ENCODE measurements around the gene PARM1.

The PARM1 gene

DNA sequence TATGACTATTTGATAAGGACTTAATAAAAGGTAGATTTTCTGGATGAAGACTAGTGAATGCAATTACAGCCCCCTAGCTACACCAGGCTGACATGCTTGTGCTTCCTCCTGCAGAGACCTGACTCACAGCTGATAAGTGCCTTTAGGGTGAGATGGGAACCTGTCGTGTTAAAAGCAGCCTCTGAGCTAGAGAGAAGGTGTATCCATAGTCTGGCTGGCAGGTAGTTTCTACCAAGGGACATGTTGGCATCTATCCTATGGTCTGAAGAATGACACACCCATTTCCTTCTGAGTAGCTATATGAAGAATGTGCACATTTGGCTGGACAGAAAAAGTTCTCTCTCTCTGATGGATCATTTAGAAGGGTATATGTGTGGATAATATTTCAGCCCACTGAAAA is 64.1 kb downstream of the PARM1 start:
- DNase-seq = no peak

DNA sequence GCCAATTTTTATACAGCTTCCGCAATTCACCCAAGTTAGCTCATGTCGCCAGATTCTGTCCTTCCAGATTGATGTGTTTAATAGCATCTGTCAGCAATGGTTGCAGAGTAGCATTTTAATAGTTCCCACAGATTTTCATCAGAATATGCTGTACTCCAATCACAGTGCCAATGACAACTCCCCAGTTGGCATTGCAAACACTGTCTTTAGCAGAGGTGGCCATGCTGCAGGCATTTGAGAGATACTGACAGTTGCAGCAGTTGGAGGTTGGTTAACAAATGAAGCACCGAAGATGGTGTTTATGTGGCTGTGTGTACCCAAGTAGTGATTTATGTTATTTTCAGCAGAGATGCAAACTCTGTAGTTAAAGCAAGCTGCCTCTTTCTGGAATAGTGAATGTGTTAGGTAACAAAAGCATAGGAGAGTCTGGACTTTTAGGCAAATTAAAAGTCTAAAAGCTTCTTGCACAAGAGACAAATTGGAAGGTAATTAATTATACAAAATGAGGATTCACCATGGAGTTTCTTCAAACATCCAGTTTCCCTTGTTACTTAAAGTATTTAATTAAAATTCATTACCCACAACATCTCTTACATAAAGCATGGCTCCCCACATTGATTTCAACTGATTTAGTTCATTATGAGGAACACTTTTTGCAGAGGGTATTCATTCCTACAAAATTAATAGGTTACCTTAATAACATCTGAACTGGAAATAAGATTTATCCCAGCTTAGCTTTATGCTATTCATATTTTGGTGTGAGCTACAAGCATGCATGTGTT is 65.2 kb downstream of the PARM1 start:
- DNase-seq = no peak

DNA sequence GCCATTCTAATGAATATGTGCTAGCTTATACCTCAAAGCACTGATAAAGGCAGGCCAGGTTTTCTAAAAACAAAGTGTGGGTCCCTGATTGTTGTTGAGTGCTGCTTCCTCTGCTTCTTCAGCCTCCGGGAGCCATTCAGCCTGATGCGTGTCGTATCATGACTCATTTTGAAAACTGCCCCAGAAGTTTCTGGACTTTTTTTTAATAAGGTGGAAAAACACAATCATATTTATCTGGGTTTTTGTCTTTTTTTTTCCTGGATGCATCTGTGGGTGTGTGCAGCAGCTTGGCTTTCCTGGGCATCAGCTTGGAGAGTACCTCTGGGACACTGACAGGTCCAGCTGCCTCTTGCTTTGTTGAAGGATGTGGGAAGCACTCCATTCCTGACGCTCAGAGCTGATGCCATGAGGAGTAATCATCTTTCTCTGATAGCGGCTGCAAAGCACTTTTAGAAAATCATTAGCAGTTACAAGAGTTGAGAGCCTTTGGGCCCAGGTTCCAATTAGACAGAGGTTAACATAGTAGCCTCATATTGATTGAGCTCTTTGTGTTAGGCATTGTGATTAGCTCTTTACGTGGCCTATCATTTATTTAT is 66.9 kb downstream of the PARM1 start:
- no peak for DNase-seq

DNA sequence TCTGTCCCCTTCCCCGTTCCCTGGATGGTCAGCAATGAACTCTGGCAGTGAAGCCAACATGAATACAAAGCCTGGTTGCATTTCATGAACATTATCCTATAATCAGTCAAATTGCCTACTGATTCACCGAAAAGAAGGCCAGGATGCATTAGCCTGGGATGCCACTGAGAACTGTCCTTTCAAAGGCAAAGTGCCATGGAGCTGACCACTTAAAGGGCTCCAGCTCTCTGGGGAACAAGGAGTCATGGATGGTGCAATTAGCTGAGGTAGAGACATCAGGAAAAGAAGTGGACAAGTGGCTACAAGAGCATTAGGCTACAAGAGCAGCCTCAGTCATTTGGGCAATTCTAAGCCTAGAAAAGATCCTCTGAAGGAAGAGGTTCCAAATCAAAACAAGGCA is 69.0 kb downstream of the PARM1 start:
- no peak for DNase-seq

DNA sequence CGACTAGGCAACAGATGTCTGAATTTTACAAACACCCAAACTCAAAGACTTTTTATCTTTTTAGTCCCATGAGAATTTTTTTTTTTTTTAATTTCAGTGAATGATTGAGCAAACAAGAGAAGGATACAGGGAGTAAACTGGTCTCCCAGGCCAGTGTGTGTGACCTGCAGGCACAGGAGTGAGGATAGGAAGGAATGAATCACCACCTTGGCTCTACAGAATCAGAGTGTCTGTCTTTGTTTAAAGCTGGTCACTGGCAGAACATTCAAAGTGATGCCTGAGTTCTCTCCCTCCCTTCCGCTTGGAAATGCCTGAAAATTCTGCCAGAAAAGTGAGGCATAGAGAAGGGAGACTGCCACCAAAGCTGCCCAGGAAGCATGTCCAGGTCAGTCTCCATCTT is 69.5 kb downstream of the PARM1 start:
- no peak for DNase-seq

DNA sequence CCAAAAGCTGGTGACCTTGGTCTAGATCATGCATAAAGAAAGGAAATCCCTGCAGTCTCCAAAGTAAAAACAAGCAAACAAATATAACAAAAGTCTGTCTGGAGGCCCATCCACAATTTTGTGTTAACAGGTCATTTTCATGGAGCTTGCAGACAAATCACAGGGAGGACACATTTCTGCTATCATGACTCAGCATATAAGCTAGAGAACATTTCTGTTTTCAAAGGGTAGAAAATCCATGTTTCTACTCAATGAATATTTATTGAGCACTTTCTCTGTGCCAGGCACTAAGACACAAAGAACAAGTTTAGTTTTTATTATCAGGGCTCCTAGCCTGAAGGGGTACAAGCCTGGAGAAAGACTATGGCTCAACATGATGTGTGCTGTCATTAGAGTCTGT is 71.1 kb downstream of the PARM1 start:
- DNase-seq = no peak

DNA sequence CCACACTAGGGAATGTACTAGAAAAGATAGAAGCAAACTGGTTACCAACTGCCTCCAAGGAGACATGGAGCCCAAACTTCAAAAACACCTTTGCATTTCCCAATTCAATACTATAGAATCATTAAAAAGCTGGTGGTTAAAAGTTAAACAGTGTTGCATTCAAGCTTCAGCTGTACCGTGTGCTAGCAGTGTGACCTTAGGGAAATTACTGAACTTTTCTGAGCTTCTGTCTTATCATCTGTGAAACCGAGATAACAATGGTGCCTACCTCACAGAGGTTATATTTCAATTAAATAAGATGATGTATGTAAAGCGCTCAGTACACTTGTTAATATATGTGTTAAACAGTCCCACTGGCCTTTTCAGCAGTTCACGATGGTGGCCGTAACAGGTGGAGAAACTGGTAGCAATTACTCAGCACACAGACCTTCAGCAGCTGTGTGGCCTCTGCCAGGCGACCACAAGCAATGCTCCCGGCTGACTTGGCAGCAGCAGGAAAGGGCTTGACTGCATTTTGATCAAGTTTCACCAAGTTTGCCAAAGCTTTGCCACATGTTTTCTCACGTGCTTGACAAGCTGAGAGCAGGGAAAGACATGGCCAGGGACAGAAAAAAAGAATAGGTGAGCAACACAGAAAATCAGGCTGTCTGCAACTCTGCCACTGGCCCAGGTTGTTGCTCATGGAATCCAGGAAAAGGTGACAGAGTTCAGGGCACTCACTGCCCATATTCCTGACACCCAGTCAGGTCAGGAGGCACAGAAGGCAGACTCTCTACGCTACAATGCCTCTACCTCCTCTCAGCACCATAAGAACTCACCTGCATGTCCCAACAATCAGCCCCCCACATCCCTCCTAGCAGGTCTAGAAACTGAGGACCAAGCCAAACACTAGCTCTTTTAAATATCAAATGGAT is 72.1 kb downstream of the PARM1 start:
- DNase-seq = no peak

DNA sequence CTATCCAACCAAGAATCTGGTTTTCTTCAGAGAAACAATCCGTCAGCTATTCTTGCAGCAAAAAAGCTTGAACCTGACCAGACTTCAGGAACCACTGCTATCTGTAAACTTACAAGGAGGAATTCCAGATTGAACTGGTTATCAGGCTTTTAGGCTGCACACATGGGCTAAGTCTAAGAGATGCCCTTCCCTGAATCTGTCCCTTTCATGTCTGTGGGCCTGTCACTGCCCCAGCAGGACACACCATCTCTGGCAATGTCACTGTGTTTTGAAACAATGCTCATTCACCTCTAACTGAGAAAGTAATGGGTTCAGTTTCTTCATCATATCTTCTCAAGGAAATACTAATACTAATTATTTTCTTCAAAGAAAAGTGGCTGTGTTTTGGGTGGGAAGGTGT is 72.8 kb downstream of the PARM1 start:
- no peak for DNase-seq

DNA sequence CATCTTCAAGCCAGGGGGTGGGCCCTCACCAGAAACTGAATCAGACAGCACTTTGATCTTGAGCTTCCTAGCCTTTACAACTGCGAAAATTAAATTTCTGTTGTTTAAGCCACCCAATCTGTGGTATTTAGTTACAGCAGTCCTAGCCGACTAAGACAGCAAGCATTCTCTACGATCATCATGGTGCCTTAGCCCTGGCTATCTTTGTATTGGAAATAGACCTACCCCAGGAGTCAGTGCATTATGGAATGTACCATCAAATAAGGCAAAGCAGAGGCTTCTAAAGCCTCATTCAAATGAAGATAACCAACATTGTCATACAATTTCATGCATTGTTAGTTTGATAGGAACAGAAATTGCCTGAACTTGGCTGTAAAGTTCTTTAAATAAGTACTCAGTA is 75.0 kb downstream of the PARM1 start:
- DNase-seq = no peak

DNA sequence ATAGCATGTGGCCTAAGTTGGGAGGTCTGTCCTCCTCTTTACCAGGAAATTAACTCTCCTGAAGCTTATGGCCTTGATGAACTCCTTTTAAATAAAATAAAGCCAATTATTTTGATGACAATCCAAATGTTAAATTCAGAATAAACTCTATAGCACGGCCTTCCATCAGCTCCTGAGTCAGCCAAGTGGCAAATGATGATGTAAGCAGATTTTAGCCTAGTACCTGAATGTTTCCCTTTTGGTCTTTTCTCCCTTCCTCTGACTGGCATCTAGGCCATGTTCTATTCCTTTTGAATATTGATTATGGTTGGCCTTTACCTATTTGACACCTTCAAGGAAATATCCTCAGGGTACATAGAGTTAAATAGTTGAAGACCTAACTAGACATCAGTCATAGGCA is 76.2 kb downstream of the PARM1 start:
- no peak for DNase-seq

DNA sequence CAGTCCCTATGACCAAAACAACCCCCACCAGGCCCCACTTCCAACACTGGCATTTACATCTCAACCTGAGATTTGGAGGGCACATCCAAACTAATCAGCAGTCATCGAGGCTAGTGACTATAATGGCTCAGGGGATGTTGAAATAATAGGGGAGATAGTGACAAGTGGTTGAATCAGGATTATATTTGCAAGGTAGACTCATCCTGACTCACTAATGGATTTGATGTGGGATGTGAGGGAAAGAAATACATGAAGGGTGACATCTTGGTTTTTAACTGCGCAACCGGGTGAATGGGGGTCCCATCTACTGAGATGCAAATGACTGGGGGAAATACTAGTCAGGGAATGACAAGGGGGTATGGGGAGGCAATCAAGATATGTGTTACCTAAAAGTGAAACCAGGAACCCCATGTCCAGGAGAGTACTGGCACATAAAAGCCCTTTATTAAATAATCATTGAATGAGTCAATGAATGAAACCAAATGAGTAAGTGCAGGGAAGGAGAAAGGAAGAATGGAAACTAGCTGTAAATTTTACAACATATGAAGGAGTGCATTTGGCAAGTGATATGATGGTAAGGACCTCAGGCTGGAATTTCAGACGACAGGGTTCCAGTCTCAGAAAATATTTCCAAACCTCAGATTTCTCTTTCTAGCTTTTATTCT is 78.3 kb downstream of the PARM1 start:
- DNase-seq = no peak

DNA sequence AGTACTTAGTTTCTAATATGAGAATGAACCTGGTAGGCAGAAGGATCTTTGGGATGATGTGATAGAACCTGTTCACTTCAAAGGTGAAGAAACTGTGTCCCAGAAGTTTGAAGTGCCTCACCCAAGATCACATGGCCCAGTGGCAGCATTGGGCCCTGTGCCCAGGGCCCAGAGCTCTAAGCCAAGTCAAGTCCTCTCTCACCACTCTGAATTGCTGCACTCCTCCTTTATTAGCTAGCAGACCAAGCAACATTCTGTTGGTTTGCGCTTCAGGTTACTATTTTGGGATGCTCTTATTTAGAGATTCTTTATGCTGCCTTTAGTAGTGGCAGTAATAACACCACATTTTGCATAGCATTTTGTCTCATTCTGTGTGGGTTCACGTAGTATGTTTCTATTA is 82.7 kb downstream of the PARM1 start:
- no peak for DNase-seq

DNA sequence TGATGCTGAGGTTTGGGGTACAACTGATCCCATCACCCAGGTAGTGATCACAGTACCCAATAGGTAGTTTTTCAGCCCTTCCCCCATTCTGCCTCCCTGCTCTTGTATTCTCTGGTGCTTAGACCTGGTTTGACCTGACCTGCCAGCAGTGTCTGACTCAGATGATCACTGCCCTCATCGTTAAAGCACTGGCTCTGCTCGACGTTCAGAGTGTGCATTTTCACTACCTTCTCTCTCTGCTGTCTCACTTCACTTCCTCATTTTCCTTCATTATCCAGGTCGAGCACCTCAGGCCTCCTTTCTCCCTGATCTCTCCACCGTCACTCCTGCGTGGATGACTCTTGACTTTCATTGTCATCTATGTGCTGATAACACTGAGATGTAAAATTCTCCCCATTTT is 83.6 kb downstream of the PARM1 start:
- no peak for DNase-seq

DNA sequence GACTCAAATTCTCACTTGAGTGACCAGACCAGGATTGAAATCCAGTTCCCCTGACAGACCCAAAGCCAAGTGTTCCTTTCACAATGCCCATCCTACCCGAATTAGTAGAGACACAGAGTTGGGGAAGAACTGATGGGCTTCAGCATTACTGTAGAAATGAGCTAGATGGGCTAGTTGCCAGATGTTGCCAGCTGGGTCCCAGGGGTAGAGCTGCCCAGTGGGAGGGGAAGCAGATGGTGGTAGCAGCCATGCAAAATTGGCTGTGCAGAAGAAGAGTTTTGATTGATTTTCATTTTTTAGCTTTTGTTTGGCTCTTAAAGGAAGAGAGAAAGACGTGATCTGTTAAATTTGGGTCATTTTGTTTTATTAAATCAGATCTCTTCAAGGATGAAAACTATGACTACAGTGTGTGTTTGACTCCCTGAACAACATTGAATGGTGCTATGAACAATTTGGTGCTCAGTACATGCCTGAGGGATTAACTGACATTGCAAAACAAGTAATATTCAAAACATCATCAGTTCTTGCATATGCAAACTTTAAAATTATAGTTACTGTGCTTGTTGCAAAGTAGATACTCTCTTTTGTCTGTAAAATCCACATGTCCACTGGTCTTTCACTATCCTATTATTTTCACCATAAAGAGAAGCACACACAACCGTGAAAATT is 86.0 kb downstream of the PARM1 start:
- DNase-seq = no peak

DNA sequence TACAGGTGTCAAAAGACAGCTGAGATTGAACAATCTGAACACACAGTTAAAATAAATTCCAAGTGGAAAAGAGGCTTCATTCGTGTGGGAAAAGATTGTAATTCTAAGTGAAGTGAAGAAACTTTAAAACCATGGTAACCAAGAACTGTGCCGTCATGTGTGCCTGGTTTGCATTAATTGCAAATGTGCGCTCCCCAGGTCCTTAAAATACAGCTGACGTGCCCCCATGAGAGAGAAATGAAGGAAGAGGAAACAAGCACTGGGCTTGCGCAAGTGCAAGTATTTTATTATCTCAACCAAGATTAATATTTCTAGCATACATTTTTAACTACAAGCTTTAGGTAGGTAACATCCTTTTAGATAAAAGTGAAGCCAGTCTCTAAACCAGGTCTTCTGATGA is 92.5 kb downstream of the PARM1 start:
- DNase-seq = no peak

DNA sequence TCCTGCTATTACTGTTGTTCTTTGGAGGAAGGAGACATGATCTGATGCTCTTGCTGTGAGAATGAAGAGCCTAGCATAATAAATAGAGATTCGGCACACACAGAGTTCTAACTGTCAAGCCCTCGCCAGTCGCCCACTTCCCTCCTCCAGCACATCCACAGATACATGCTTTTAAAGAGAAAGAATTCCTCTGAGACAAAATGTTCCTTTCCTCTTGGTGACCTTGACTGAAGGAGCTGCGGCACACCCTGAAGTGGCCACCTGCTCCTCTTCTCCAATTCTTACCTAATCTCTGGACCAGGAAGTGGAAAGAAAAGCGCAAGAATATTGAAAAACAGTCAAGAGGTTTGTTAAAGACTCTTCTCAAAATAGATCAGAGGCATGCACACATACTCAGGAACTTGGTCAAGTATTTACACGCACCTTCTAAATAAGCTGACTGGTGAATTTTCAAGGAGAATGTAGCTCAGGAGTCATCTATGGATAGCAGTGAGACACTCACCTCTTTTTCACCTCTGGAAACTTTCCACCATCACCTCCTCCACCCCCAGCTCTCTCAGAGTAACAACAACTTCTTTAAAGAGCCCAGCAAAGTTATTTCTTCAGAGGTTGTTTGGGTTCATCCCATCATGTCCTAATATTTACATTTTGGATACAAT is 95.4 kb downstream of the PARM1 start:
- no peak for DNase-seq

DNA sequence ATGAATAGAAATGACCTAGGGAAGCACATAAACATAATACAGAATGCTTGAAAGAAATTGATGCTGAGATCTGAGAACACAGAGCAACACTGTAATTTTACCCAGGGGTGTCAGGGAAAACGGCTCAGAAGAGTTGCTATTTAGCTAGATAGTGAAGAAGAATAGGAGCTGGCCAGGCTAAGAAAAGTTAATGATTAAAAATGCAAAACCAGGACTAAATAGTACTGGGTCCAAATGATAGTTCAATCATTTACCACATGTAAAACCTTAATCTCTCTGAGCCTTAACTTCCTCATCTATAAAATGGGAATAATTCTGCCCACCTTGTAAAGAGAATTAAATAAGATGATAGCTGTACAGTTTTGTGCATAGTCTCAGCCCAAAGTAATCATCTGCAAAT is 97.1 kb downstream of the PARM1 start:
- no peak for DNase-seq

DNA sequence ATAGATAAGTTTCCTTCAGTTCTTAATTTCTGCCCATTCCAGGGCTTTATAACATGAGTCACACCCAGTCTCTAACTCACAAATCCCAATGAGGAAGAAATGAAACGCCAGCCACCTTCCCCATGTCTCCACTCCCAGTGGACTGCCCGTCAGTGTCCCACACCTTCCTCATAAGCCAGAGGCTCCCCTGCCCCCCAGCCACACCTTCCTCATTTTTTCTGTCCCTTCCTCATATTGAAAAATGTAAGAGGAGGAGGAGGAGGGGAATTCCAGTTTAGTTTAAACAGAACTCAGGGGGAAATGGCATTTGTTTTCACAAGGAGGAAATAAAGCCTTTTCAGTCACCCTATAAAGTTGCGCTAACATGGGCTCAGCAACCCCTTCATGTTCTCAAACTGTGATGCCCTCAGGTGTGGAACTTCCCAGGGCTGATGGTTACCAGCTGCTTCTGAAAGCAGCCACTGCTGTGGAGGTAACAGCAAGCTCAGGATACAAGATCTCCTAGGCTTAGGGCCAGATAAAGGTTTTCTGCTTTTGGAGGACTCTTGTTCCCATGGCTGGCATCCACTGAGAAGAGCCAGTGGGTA is 97.8 kb downstream of the PARM1 start:
- no peak for DNase-seq

DNA sequence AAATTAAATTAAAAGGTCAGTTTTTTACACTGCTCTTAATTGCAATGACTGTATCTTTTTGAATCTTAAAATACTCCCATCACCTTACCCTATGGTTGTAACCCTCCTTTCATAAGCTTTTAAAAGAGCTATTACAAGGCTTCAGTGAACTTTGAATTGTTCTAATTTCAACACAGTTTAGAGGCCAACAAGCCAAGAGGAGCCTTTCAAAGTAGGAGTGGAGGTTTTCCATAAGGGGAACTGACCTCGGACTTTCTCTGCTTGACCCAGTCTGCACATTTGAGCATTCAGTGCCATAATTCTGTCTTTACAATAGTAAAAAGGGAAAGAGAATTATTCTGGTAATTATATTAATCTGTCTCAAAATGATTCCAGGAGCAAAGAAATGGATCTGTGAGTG is 98.9 kb downstream of the PARM1 start:
- DNase-seq = no peak

DNA sequence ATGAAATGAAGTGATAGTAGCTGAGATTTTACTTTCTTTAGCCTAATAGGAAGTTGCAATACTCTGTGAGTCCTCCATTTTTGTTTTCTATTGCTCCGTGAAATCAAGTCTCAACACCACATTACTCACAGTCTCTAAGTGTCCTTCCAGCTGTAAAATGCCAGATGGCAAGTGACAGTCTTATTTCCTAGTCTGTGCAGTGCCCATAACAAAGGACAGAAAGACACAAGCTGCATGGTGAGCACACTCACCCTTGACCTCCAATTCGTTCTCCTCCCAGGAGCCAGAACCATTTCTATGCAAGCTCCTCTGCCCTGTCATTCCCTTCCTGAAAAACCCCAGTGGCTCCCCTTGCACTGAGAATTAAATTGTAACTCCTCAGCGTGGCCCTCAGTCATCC is 101.6 kb downstream of the PARM1 start:
- no peak for DNase-seq

DNA sequence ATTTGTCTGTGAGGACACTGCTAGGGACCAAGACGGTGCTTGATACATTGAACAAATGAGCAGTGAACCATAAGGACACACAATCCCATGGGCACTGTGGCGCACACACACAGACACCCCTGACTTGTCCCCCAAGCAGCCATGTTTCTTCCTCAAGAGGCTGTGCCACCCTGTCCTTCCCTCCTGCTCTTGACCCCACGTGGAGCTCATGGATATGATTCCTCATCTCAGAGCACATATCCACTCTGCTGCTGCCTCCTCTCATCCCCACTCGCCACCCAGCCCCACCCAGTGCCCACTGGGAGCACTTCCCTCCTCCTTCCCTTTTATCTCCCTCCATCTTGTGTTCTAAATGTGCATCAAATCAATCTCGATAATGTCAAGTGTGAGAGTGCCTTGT is 102.4 kb downstream of the PARM1 start:
- no peak for DNase-seq
